ENCODE measurements around the gene MTERF1.
"Not testable (repeated sequence)": the region's sequence is repeated elsewhere in the genome, so short reads cannot be mapped to it uniquely, and the experiment has no call there.

MTERF1 gene

DNA sequence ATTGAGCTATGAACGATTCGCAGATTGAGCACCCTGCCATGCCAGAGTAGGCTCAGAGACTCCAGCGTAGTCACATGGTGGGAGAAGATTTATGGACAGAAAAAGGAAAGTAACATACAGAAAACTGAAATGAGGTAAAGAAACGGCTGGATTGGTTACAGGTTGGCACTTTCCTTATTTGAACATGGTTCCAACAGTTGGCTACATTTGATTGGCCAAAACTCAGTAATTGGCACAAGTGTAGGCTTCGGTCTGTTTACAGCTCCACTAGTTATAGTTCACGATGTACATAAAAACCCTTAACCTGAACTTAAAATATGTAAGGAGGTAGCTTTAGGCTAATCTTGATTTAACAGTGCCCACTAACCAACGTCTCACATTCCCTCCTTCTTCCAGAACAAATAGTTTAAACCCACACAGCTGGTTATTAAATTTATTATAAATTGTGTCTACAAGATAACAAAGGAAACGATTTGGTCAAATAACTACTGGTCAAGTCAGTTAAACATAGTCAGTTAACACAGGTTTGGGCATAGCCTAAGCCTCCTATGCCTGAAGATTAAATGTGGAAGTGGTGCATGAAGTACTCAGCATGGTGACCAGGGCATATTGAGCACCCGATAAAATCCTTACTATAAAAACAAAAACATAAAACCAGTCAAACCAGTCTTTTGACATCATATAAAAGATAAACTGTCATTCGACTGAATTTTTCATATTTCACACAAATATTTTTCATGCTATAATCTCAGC lies 17.9 kb upstream of the MTERF1 start:
- no peaks in the 10 kb centered on the region for H3K4me1 ChIP-seq (ENCODE audit: low read depth, poor library complexity, severe bottlenecking)

DNA sequence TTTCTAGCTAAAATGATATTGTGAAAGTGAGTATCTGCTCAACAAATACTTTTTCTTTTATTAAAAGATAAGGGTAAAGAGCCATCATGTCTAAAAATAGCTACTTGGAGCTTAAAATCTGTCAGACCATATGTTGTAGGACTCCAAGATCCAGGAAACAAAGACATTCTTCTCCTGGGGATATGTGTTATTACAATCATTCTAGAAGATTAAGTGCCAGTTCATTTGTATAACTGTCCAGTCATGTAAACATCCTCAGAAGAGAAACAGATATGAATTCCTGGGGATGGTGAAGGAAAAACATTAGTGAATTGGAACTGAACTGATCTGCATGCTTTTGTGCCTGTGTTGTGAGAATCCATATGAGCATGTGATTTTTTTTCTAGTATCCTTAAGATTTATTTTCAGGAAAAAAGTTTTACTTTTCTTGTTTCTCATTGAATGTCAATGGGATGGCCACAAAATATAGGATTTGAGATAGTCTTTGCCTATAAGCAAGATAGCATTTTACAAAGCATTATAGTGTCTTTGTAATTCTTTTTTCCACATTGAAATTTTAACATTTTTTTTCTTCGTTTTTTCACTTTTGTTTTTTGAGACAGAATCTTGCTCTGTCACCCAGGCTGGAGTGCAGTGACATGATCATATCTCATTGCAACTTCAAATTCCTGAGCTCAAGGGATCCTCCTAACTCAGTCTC lies 14.4 kb upstream of the MTERF1 start:
- Histone ChIP-seq H3K4me3 (IDR thresholded peaks at IDR 0.05; ENCODE audit: insufficient read depth, low read depth, low read length) (no peak overlapping the region), H2AFZ (ENCODE audit: low read depth) (no peak overlapping the region), H3K36me3 (ENCODE audit: insufficient read depth) (no peaks in the 10 kb centered on the region), H3K27me3 (ENCODE audit: insufficient read depth, low read depth) (no peaks in the 10 kb centered on the region), H4K20me1 (ENCODE audit: insufficient read depth) (no peaks in the 10 kb centered on the region), H3K4me1 (ENCODE audit: low read depth, poor library complexity, severe bottlenecking) (no peaks in the 10 kb centered on the region), H3K9ac (no peak overlapping the region), H3K79me2 (ENCODE audit: insufficient read depth, low read depth) (no peaks in the 10 kb centered on the region), H3K4me2 (no peak overlapping the region), H3K27ac (no peak overlapping the region)
- TF ChIP-seq, protein P1, sequence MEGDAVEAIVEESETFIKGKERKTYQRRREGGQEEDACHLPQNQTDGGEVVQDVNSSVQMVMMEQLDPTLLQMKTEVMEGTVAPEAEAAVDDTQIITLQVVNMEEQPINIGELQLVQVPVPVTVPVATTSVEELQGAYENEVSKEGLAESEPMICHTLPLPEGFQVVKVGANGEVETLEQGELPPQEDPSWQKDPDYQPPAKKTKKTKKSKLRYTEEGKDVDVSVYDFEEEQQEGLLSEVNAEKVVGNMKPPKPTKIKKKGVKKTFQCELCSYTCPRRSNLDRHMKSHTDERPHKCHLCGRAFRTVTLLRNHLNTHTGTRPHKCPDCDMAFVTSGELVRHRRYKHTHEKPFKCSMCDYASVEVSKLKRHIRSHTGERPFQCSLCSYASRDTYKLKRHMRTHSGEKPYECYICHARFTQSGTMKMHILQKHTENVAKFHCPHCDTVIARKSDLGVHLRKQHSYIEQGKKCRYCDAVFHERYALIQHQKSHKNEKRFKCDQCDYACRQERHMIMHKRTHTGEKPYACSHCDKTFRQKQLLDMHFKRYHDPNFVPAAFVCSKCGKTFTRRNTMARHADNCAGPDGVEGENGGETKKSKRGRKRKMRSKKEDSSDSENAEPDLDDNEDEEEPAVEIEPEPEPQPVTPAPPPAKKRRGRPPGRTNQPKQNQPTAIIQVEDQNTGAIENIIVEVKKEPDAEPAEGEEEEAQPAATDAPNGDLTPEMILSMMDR (conservative IDR thresholded peaks at IDR 0.05; ENCODE audit: low read depth, low read length): no peak

More for the DNA sequence above, 17.9 kb upstream of the MTERF1 start:
- Histone ChIP-seq H3K27me3 (ENCODE audit: insufficient read depth, low read depth) (no peaks in the 10 kb centered on the region), H2AFZ (ENCODE audit: low read depth) (no peak overlapping the region), H3K4me3 (IDR thresholded peaks at IDR 0.05; ENCODE audit: insufficient read depth, low read depth, low read length) (no peak overlapping the region), H3K79me2 (ENCODE audit: insufficient read depth, low read depth) (no peaks in the 10 kb centered on the region), H3K36me3 (ENCODE audit: insufficient read depth) (no peaks in the 10 kb centered on the region), H3K4me2 (no peak overlapping the region), H4K20me1 (ENCODE audit: insufficient read depth) (no peaks in the 10 kb centered on the region), H3K9ac (no peak overlapping the region), H3K27ac (no peak overlapping the region)
- TF ChIP-seq, protein P1 (conservative IDR thresholded peaks at IDR 0.05; ENCODE audit: low read depth, low read length): no peak

DNA sequence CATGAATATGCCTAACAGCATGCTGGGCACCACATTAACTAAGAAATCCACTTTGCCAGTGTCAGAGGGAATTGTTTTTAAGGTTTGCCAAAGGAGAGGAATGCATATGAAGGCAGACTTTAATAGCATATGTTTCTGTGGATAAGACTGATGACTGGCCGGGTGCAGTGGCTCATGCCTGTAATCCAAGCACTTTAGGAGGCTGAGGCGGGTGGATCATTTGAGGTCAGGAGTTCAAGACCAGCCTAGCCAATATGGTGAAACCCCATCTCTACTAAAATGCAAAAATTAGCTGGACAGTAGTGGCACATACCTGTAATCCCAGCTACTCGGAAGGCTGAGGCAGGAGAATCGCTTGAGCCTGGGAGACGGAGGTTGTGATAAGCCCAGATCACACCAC lies 13.2 kb upstream of the MTERF1 start:
- H3K4me3 ChIP-seq (IDR thresholded peaks at IDR 0.05; ENCODE audit: insufficient read depth, low read depth, low read length); H3K27ac ChIP-seq: not testable (repeated sequence)

GRCh38 chr7:91892821-91893340 lies 12.4 kb upstream of the MTERF1 start:
- no peak overlapping the region for H3K27ac ChIP-seq
- H3K4me2 ChIP-seq: no peak overlapping the region
- no peak overlapping the region for H2AFZ ChIP-seq (ENCODE audit: low read depth)
- H4K20me1 ChIP-seq (ENCODE audit: insufficient read depth): no peaks in the 10 kb centered on the region
- no peaks in the 10 kb centered on the region for H3K36me3 ChIP-seq (ENCODE audit: insufficient read depth)
- no peak overlapping the region for H3K9ac ChIP-seq
- no peaks in the 10 kb centered on the region for H3K79me2 ChIP-seq (ENCODE audit: insufficient read depth, low read depth)
- no peaks in the 10 kb centered on the region for H3K27me3 ChIP-seq (ENCODE audit: insufficient read depth, low read depth)
- H3K4me1 ChIP-seq (ENCODE audit: low read depth, poor library complexity, severe bottlenecking): no peaks in the 10 kb centered on the region
- no peak overlapping the region for H3K4me3 ChIP-seq (IDR thresholded peaks at IDR 0.05; ENCODE audit: insufficient read depth, low read depth, low read length)
- TF ChIP-seq, protein P1 (conservative IDR thresholded peaks at IDR 0.05; ENCODE audit: low read depth, low read length): no peak

More for the DNA sequence above, 13.2 kb upstream of the MTERF1 start:
- H3K79me2 ChIP-seq (ENCODE audit: insufficient read depth, low read depth); H3K36me3 ChIP-seq (ENCODE audit: insufficient read depth); H3K4me1 ChIP-seq (ENCODE audit: low read depth, poor library complexity, severe bottlenecking); H3K27me3 ChIP-seq (ENCODE audit: insufficient read depth, low read depth); H3K9ac ChIP-seq; H3K4me2 ChIP-seq; H2AFZ ChIP-seq (ENCODE audit: low read depth); H4K20me1 ChIP-seq (ENCODE audit: insufficient read depth): not testable (repeated sequence)
